Measurements from ENCODE around the gene MVD.

Gene MVD

DNA sequence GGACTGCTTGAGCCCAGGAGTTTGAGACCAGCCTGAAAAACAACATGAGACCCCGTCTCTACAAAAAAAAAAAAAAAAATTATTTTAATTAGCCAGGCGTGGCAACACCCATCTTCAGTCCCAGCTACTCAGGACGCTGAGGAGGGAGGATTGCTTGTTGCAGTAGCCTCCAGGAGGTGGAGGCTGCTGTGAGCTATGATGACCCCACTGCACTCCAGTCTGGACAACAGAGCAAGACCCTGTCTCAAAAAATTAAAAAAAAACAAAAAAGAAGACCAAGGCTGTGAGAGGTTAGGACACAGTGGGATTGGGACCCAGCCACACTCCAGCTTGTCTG lies 24.8 kb upstream of the MVD start:
- H3K9ac ChIP-seq (ENCODE audit: low read length): no peak overlapping the region
- H4K20me1 ChIP-seq (ENCODE audit: low read depth, low read length): no peaks in the 10 kb centered on the region
- no peaks in the 10 kb centered on the region for H3K9me2 ChIP-seq (replicated peaks; ENCODE audit: insufficient read depth, low read length)
- H3K4me2 ChIP-seq (ENCODE audit: low read depth, low read length, poor library complexity, severe bottlenecking): no peak overlapping the region
- H3K27ac ChIP-seq (ENCODE audit: low read depth, low read length): no peak overlapping the region
- H3K27me3 ChIP-seq (ENCODE audit: low read length): no peaks in the 10 kb centered on the region
- no peaks in the 10 kb centered on the region for H3F3A ChIP-seq (ENCODE audit: insufficient read depth)
- no peak overlapping the region for H2AFZ ChIP-seq (ENCODE audit: low read depth, low read length, severe bottlenecking)
- no peaks in the 10 kb centered on the region for H3K36me3 ChIP-seq (ENCODE audit: low read length)
- H3K9me3 ChIP-seq (ENCODE audit: insufficient read depth, low read length): no peaks in the 10 kb centered on the region
- H3K79me2 ChIP-seq (ENCODE audit: insufficient read depth, low read length): no peaks in the 10 kb centered on the region
- H3K4me3 ChIP-seq (ENCODE audit: insufficient read depth, low read length, poor library complexity, severe bottlenecking): no peak overlapping the region
- no peak for TF ChIP-seq EZH2phosphoT487 (conservative IDR thresholded peaks at IDR 0.05; ENCODE audit: low read length)
- TF ChIP-seq, protein P1, sequence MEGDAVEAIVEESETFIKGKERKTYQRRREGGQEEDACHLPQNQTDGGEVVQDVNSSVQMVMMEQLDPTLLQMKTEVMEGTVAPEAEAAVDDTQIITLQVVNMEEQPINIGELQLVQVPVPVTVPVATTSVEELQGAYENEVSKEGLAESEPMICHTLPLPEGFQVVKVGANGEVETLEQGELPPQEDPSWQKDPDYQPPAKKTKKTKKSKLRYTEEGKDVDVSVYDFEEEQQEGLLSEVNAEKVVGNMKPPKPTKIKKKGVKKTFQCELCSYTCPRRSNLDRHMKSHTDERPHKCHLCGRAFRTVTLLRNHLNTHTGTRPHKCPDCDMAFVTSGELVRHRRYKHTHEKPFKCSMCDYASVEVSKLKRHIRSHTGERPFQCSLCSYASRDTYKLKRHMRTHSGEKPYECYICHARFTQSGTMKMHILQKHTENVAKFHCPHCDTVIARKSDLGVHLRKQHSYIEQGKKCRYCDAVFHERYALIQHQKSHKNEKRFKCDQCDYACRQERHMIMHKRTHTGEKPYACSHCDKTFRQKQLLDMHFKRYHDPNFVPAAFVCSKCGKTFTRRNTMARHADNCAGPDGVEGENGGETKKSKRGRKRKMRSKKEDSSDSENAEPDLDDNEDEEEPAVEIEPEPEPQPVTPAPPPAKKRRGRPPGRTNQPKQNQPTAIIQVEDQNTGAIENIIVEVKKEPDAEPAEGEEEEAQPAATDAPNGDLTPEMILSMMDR (IDR thresholded peaks at IDR 0.05; ENCODE audit: insufficient read depth, low read length, poor library complexity, severe bottlenecking): no peak

GRCh38 chr16:88687254-88687576 lies 24.3 kb upstream of the MVD start:
- Histone ChIP-seq H3K9me2 (replicated peaks; ENCODE audit: insufficient read depth, low read length) (no peaks in the 10 kb centered on the region), H3K79me2 (ENCODE audit: insufficient read depth, low read length) (no peaks in the 10 kb centered on the region), H3F3A (ENCODE audit: insufficient read depth) (peaks cover 4% of the 10 kb centered on the region), H3K9ac (ENCODE audit: low read length) (no peak overlapping the region), H3K4me2 (ENCODE audit: low read depth, low read length, poor library complexity, severe bottlenecking) (no peak overlapping the region), H3K4me3 (ENCODE audit: insufficient read depth, low read length, poor library complexity, severe bottlenecking) (no peak overlapping the region), H3K36me3 (ENCODE audit: low read length) (no peaks in the 10 kb centered on the region), H3K9me3 (ENCODE audit: insufficient read depth, low read length) (no peaks in the 10 kb centered on the region), H3K27ac (ENCODE audit: low read depth, low read length) (no peak overlapping the region), H4K20me1 (ENCODE audit: low read depth, low read length) (no peaks in the 10 kb centered on the region), H2AFZ (ENCODE audit: low read depth, low read length, severe bottlenecking) (no peak overlapping the region), H3K27me3 (ENCODE audit: low read length) (no peaks in the 10 kb centered on the region)
- TF ChIP-seq EZH2phosphoT487 (conservative IDR thresholded peaks at IDR 0.05; ENCODE audit: low read length): no peak
- TF ChIP-seq, protein P1 (IDR thresholded peaks at IDR 0.05; ENCODE audit: insufficient read depth, low read length, poor library complexity, severe bottlenecking): no peak

GRCh38 chr16:88686439-88687253 lies 23.8 kb upstream of the MVD start, which contains the start of gene SNAI3:
TSS of gene SNAI3 (minus strand) at chr16:88686507. CDS start at chr16:88686406, 101 bp downstream.
- no peak for TF ChIP-seq EZH2phosphoT487 (conservative IDR thresholded peaks at IDR 0.05; ENCODE audit: low read length)
- TF ChIP-seq, protein P1 (IDR thresholded peaks at IDR 0.05; ENCODE audit: insufficient read depth, low read length, poor library complexity, severe bottlenecking): no peak
- no peaks in the 10 kb centered on the region for H3K27me3 ChIP-seq (ENCODE audit: low read length)
- H3K9me2 ChIP-seq (replicated peaks; ENCODE audit: insufficient read depth, low read length): no peaks in the 10 kb centered on the region
- H3K36me3 ChIP-seq (ENCODE audit: low read length): no peaks in the 10 kb centered on the region
- peak within 1 kb of the TSS; percentile 54 for H3K9ac ChIP-seq (ENCODE audit: low read length)
- H4K20me1 ChIP-seq (ENCODE audit: low read depth, low read length): no peaks in the 10 kb centered on the region
- H2AFZ ChIP-seq (ENCODE audit: low read depth, low read length, severe bottlenecking): peak within 1 kb of the TSS; percentile 80
- no peaks in the 10 kb centered on the region for H3K79me2 ChIP-seq (ENCODE audit: insufficient read depth, low read length)
- peak within 1 kb of the TSS; percentile 89 for H3K4me2 ChIP-seq (ENCODE audit: low read depth, low read length, poor library complexity, severe bottlenecking)
- H3F3A ChIP-seq (ENCODE audit: insufficient read depth): peaks cover 9% of the 10 kb centered on the region
- peak within 1 kb of the TSS; percentile 67 for H3K4me3 ChIP-seq (ENCODE audit: insufficient read depth, low read length, poor library complexity, severe bottlenecking)
- H3K27ac ChIP-seq (ENCODE audit: low read depth, low read length): no peak within 1 kb of the TSS
- no peaks in the 10 kb centered on the region for H3K9me3 ChIP-seq (ENCODE audit: insufficient read depth, low read length)

Data from SU-DHL-6 (cell line).